ENCODE data around the gene HOXA9.

DNA sequence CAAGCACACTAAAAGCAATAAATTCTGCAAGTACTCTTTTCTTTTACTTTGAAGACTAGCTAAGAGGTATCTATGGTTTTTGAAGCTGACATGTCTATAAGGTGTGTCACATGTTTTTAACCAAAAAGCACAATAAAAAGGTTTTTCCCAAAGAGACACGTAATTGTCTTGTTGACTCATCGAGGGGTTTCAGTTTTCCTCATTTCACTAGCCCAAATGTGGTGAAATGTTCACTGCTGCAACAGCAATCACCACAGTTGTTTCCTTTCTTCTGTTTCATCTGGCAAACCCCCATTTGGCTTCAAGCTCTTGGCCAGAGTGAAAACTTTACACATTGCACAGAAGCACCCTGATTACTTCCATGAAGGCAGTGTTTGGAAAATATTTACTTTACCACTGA lies 30.9 kb downstream of the HOXA9 start:
- TF ChIP-seq CEBPB (IDR thresholded peaks at IDR 0.05; ENCODE audit: low read depth, low read length), result no peak
- no peak for TF ChIP-seq ATF3 (IDR thresholded peaks at IDR 0.05; ENCODE audit: insufficient read depth, low read depth, low read length)
- no peak for TF ChIP-seq KDM5A (IDR thresholded peaks at IDR 0.05; ENCODE audit: low read length)
- TF ChIP-seq TEAD4 (IDR thresholded peaks at IDR 0.05; ENCODE audit: low read depth, low read length), result no peak
- no peak for TF ChIP-seq POLR2AphosphoS5 (IDR thresholded peaks at IDR 0.05; ENCODE audit: low read depth, low read length)
- no peak for TF ChIP-seq POLR2A (IDR thresholded peaks at IDR 0.05; ENCODE audit: control extremely low read depth in 1 of 2, low read depth in 2 of 2, low read length in 2 of 2)
- no peak for TF ChIP-seq CTCF (IDR thresholded peaks at IDR 0.05; ENCODE audit: control extremely low read depth in 1 of 3, insufficient read depth in 1 of 3, low read depth in 1 of 3, low read length in 3 of 3)
- no peak for TF ChIP-seq KDM1A (IDR thresholded peaks at IDR 0.05; ENCODE audit: borderline replicate concordance, low read length)
- no peak for TF ChIP-seq GABPA (IDR thresholded peaks at IDR 0.05; ENCODE audit: borderline replicate concordance, insufficient read depth, low read length)
- TF ChIP-seq SP4 (IDR thresholded peaks at IDR 0.05; ENCODE audit: low read length), result no peak
- TF ChIP-seq NANOG (IDR thresholded peaks at IDR 0.05; ENCODE audit: insufficient read depth, low read depth, low read length, poor library complexity, severe bottlenecking), result no peak
- TF ChIP-seq JUND (IDR thresholded peaks at IDR 0.05; ENCODE audit: low read length), result no peak
- TF ChIP-seq POU5F1 (IDR thresholded peaks at IDR 0.05; ENCODE audit: low read depth, low read length), result no peak

Data from H1 (cell line).